Retinal pigment epithelial cell (primary cell): ENCODE measurements around the gene TOM1L2.

Source experiments
- DNase-seq: peaks from one replicate; pipeline ENCODE4 v3.0.0-alpha.2; 2010; ENCODE audit warnings: low read depth
- H3K4me3 ChIP-seq: 2 replicates; pipeline ENCODE4 v1.5.1; 2011; ENCODE audit warnings: mild to moderate bottlenecking, low read length, control low read depth, moderate library complexity
- CTCF ChIP-seq: conservative IDR thresholded peaks from 2 replicates; pipeline ENCODE4 v1.5.1; 2011; ENCODE audit warnings: low read depth, low read length, control low read depth, inconsistent platforms

The TOM1L2 gene

GRCh38 chr17:17933775-17934174, 38.4 kb downstream of the TOM1L2 start:
- no peak for DNase-seq
- H3K4me3 ChIP-seq: no peak overlapping the region
- no peak for TF ChIP-seq CTCF

- TF ChIP-seq CTCF: no peak
- no peak for DNase-seq
- no peak overlapping the region for H3K4me3 ChIP-seq
These were observed 41.0 kb downstream of the TOM1L2 start for GRCh38 chr17:17931159-17931558.

GRCh38 chr17:17930674-17931073, 41.5 kb downstream of the TOM1L2 start:
- TF ChIP-seq CTCF: no peak
- DNase-seq: no peak
- no peak overlapping the region for H3K4me3 ChIP-seq

- H3K4me3 ChIP-seq: no peak overlapping the region
- no peak for DNase-seq
- no peak for TF ChIP-seq CTCF
These were observed 42.4 kb downstream of the TOM1L2 start for GRCh38 chr17:17929655-17930380.

- no peak overlapping the region for H3K4me3 ChIP-seq
- TF ChIP-seq CTCF: no peak
- DNase-seq: no peak
These were observed 43.6 kb downstream of the TOM1L2 start for GRCh38 chr17:17928398-17929287.

- H3K4me3 ChIP-seq: no peak overlapping the region
- TF ChIP-seq CTCF: no peak
- no peak for DNase-seq
These were observed 45.3 kb downstream of the TOM1L2 start for GRCh38 chr17:17926840-17927449.

- no peak for TF ChIP-seq CTCF
- no peak for DNase-seq
- no peak overlapping the region for H3K4me3 ChIP-seq
These were observed 46.2 kb downstream of the TOM1L2 start for GRCh38 chr17:17926036-17926435.
